ENCODE measurements around the gene AUTS2. TPM values are rescaled to one million over a fixed set of nuclear protein-coding genes. Genes with fewer than 3 reads are reported as not detected.
"Not testable (repeated sequence)": the region's sequence is repeated elsewhere in the genome, so short reads cannot be mapped to it uniquely, and the experiment has no call there.

The AUTS2 gene
- total RNA-seq, 2 donors from 2014 or later, result 8.6 TPM

DNA sequence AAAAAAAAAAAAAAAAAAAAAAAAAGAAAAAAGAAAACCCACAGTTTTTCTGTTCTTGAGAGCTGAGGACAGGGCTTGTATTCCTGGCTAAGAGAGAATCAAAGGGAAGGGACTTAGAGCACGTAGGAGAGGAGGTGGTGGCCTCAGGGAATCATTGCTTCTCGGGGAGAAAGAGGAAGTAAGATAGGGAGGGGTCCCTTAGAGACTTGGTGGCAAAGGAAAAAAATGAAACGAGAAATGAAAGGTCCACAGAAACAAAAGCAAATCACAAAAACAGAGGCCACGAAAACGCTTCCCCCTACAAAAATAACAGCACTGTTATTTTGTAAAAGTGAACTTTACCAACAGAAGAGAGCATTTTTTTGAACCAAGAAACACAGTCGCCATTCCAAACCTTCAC lies 1210.6 kb downstream of the AUTS2 start:
- no peak overlapping the region for H3K27ac ChIP-seq
- H3K4me1 ChIP-seq, result no peaks in the 10 kb centered on the region
- no peak overlapping the region for H3K4me3 ChIP-seq
- no peak for DNase-seq (ENCODE audit: low spot score)
- TF ChIP-seq CTCF (IDR thresholded peaks at IDR 0.05), result no peak
- H3K36me3 ChIP-seq, result no peaks in the 10 kb centered on the region
- no peaks in the 10 kb centered on the region for H3K27me3 ChIP-seq
- H3K9me3 ChIP-seq, result no peaks in the 10 kb centered on the region

DNA sequence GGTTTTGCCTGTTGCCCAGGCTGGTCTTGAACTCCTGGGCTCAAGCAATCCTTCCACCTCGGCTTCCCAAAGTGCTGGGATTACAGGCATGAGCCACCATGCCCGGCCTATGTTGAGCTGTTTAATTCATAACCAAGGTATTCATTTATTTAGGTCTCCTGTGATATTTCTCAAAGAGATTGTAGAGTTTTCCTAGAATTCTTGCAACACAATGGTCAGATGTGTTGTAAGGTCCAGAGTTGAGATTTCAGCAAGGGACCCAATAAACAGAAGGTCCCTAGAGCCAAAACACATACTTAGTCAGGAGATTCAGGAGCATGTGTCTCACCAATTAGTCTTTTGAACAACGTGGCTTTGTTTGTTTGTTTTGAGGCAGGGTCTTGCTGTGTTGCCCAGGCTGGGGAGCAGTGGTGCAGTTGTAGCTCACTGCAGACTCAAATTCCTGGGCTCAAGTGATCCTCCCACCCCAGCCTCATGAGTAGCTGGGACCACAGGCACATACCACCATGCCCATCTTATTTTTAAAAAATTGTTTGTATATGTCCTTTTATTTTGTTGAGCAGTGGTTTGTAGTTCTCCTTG lies 1212.4 kb downstream of the AUTS2 start:
- DNase-seq (ENCODE audit: low spot score), result no peak
- no peak overlapping the region for H3K4me3 ChIP-seq
- TF ChIP-seq CTCF (IDR thresholded peaks at IDR 0.05), result no peak
- no peaks in the 10 kb centered on the region for H3K36me3 ChIP-seq
- H3K27ac ChIP-seq, result no peak overlapping the region
- H3K4me1 ChIP-seq, result no peaks in the 10 kb centered on the region
- H3K27me3 ChIP-seq, result no peaks in the 10 kb centered on the region
- H3K9me3 ChIP-seq, result no peaks in the 10 kb centered on the region

DNA sequence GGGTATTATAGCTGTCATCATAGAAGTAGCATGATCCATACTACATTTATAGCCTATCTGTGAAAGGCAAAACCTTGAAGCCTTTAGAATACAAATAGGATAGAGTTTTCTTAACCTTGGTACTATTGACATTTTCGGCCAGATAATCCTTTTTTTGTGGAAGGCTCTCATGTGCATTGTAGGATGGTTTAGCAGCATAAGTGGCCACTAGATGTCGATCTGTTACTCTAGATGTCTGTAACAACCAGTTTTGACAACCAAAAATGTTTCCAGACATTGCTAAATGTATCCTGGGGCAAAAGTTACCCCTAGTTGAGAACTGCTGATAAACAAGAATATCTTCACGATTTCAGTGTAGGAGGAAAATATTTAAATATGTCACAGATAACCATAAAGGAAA lies 1214.2 kb downstream of the AUTS2 start:
- no peak for DNase-seq (ENCODE audit: low spot score)
- Histone ChIP-seq H3K27ac (no peak overlapping the region), H3K4me3 (no peak overlapping the region), H3K36me3 (no peaks in the 10 kb centered on the region), H3K27me3 (no peaks in the 10 kb centered on the region), H3K9me3 (peaks cover 0 to 15% of the 10 kb centered on the region in 2 donors), H3K4me1 (no peaks in the 10 kb centered on the region)
- TF ChIP-seq CTCF (IDR thresholded peaks at IDR 0.05), result no peak

GRCh38 chr7:70822490-70822889 lies 1224.2 kb downstream of the AUTS2 start:
- not testable (repeated sequence) for H3K9me3 ChIP-seq; H3K4me3 ChIP-seq; H3K27me3 ChIP-seq; H3K4me1 ChIP-seq; DNase-seq (ENCODE audit: low spot score); H3K27ac ChIP-seq; H3K36me3 ChIP-seq

- H3K9me3 ChIP-seq, result no peaks in the 10 kb centered on the region
- no peak overlapping the region for H3K27ac ChIP-seq
- H3K4me3 ChIP-seq, result peak overlapping the region in 1 of 2 donors; percentile 19
- H3K4me1 ChIP-seq, result peaks cover 0 to 10% of the 10 kb centered on the region in 2 donors
- no peaks in the 10 kb centered on the region for H3K36me3 ChIP-seq
- peak; percentile 60 for DNase-seq (ENCODE audit: low spot score)
- H3K27me3 ChIP-seq, result no peaks in the 10 kb centered on the region
- peak; percentile 85 to 92 for TF ChIP-seq CTCF (IDR thresholded peaks at IDR 0.05)
Measured at GRCh38 chr7:70829221-70830059, 1231.2 kb downstream of the AUTS2 start.

DNA sequence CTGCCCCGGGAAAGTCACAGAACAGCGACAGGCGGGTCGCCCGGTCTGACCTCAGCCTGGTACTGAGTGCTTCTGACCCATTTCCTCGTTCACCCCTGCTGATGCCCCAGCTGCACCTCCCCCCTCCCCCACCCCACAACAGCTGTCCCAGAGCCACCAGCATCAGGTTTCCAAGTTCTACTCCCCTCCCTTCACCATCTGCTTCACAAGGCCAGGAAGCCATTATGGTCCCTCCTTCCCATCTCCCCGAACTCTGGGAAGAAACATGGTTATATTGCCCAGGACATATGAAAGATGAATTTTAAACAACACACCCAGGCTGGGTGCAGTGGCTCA lies 1231.8 kb downstream of the AUTS2 start:
- H3K4me3 ChIP-seq, result no peak overlapping the region

More for the DNA sequence above, 1231.8 kb downstream of the AUTS2 start:
- TF ChIP-seq CTCF (IDR thresholded peaks at IDR 0.05), result no peak
- peaks cover 0 to 10% of the 10 kb centered on the region in 2 donors for H3K4me1 ChIP-seq
- H3K27me3 ChIP-seq, result no peaks in the 10 kb centered on the region
- H3K36me3 ChIP-seq, result no peaks in the 10 kb centered on the region
- H3K9me3 ChIP-seq, result peaks cover 0 to 2% of the 10 kb centered on the region in 2 donors
- no peak for DNase-seq (ENCODE audit: low spot score)
- H3K27ac ChIP-seq, result no peak overlapping the region

All from right atrium auricular region (tissue), 2 donors.